Measurements from ENCODE around the gene THOC6.

- TF ChIP-seq POLR2A (IDR thresholded peaks at IDR 0.05) = no peak
- TF ChIP-seq CTCF (IDR thresholded peaks at IDR 0.05) = no peak
Measured at GRCh38 chr16:3065069-3065741, 41.4 kb downstream of the THOC6 start, which contains the start of gene IL32.
